ENCODE measurements around the gene PCGF1.

The PCGF1 gene

GRCh38 chr2:74536166-74536950 is 28.9 kb upstream of the PCGF1 start:
- no peak for DNase-seq

GRCh38 chr2:74535440-74535965 is 28.0 kb upstream of the PCGF1 start:
- no peak for DNase-seq

GRCh38 chr2:74534411-74534810 is 26.9 kb upstream of the PCGF1 start:
- no peak for DNase-seq

- no peak for DNase-seq
These were observed 26.0 kb upstream of the PCGF1 start for GRCh38 chr2:74533464-74533863.

- peak in 1 of 2 donors; percentile 59 for DNase-seq
These were observed 24.7 kb upstream of the PCGF1 start for GRCh38 chr2:74532222-74532621.

- no peak for DNase-seq
These were observed 24.2 kb upstream of the PCGF1 start for GRCh38 chr2:74531666-74532065.

- peak; percentile 66 to 70 for DNase-seq
These were observed 23.0 kb upstream of the PCGF1 start for GRCh38 chr2:74530239-74531187.

- DNase-seq, result peak; percentile 89 to 94
These were observed 22.1 kb upstream of the PCGF1 start, which contains the start of the genes AUP1 and HTRA2 for GRCh38 chr2:74529357-74530238. TSS of gene AUP1 (minus strand) at chr2:74529706. CDS start at chr2:74529629, 77 bp downstream. TSS of gene HTRA2 (plus strand) at chr2:74529933. CDS start at chr2:74530007, 74 bp downstream.

- peak in 1 of 2 donors; percentile 13 for DNase-seq
These were observed 21.3 kb upstream of the PCGF1 start for GRCh38 chr2:74528600-74529356.

- DNase-seq, result no peak
These were observed 20.2 kb upstream of the PCGF1 start for GRCh38 chr2:74527741-74528140.

- no peak for DNase-seq
These were observed 19.2 kb upstream of the PCGF1 start for GRCh38 chr2:74526649-74527230.

- DNase-seq, result peak; percentile 48 to 66
These were observed 18.5 kb upstream of the PCGF1 start, which contains the start of gene DQX1 for GRCh38 chr2:74525717-74526648. TSS of gene DQX1 (minus strand) at chr2:74526231. CDS start at chr2:74525729, 502 bp downstream.

GRCh38 chr2:74524955-74525716 is 17.6 kb upstream of the PCGF1 start:
- DNase-seq, result no peak

GRCh38 chr2:74524005-74524404 is 16.5 kb upstream of the PCGF1 start:
- no peak for DNase-seq

- no peak for DNase-seq
These were observed 15.0 kb upstream of the PCGF1 start for GRCh38 chr2:74522516-74522915.

- DNase-seq, result no peak
These were observed 9.2 kb upstream of the PCGF1 start for GRCh38 chr2:74516650-74517049.

- DNase-seq, result peak; percentile 78 to 80
These were observed 8.6 kb upstream of the PCGF1 start for GRCh38 chr2:74515981-74516633.

- DNase-seq, result no peak
These were observed 7.9 kb upstream of the PCGF1 start for GRCh38 chr2:74515271-74515980.

Measured in CD4-positive, alpha-beta T cell treated with Interleukin-1 beta for 1 hour (primary cell).